CD4-positive, alpha-beta T cell treated with Interferon gamma for 1 hour (primary cell): ENCODE measurements around the gene CYP46A1.
"Not testable (repeated sequence)": the region's sequence is repeated elsewhere in the genome, so short reads cannot be mapped to it uniquely, and the experiment has no call there.

ENCODE experiments used
- DNase-seq: peaks from one replicate; pipeline ENCODE4 v3.0.0-alpha.2; 2020

CYP46A1 gene

DNA sequence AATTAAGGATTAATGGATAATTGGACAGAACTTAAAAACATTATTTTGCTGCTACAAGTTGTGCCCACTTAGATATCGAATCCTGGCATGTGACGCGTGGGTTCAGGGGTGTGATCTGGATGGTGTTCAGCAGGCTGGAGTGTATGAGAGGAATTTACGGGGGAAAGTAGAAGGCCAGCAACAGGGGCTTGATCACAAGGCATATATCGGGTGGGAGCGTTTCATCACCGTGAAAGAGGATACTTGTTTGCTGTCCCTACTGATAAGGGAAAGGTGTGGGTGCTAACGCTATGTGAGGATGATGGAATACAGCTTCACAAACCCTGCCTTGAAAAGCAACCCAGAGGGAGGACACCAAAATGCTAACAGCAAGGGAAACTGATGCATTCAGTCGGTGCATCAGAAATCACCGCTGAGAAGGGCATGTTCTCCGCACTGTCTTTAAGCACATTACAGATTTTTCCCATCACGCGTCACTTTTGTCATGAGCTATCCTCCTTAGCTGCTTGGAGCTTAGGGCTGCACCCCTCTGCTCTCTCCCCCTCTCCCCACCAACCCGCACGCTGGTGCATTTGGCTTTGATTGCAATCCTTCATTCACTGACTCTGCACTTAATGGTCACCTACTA lies 25.8 kb upstream of the CYP46A1 start:
- DNase-seq: no peak

DNA sequence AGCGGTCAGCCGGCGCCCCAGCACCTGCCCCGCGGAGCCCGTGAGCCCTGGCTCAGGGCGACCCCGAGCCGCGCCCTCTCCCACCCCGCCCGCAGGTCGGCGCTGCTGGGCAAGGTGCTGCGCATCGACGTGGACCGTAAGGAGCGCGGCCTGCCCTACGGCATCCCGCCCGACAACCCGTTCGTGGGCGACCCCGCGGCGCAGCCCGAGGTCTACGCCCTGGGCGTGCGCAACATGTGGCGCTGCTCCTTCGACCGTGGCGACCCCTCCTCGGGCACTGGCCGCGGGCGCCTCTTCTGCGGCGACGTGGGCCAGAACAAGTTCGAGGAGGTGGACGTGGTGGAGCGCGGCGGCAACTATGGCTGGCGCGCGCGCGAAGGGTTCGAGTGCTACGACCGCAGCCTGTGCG lies 24.8 kb upstream of the CYP46A1 start:
- no peak for DNase-seq

DNA sequence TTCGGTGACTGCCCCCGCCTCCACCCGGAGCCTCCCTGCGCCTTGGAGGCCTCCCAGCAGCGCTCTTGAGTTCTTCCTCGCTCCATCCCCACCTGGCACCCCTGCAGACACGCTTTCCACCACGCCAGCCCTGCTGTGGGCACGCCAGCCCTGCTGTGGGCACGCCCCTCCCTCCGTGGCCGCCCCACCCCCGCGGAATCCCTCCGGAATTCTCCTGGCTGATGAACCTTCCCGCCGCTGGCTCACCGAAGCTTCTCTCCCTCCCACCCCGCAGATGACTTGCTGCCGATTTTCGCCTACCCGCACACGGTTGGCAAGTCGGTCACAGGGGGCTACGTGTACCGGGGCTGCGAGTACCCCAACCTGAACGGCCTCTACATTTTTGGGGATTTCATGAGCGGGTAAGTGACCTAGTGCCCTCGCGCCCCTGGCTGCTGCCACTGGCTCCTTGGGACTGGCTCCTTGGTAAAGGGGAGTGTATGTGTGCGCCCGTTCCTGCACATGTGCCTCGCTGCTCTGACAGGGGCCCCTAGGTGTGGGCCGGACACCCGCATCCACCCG lies 24.0 kb upstream of the CYP46A1 start:
- no peak for DNase-seq

DNA sequence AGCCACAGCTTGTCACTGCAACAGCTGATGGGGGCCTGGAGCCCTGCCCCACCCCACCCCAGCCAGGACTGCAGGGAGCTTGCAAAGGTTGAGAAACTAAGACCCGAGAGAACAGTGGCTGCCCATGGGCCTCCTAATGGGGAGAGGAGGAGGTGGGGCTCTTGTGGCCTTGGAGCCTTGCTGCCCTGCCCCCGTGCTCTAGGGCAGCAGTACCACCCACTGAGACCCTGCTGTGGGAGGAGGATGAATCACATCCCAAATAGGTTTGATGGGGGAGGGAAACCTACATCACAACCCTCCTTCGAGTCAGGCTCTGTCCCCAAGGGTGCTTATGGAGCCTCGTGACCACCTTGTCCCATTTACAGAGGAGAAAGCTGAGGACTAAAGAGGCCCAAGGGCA lies 23.3 kb upstream of the CYP46A1 start:
- no peak for DNase-seq

- not testable (repeated sequence) for DNase-seq
Measured at GRCh38 chr14:99661206-99661605, 22.9 kb upstream of the CYP46A1 start.

GRCh38 chr14:99662846-99663245 lies 21.3 kb upstream of the CYP46A1 start:
- no peak for DNase-seq

GRCh38 chr14:99663386-99664057 lies 20.6 kb upstream of the CYP46A1 start:
- DNase-seq: no peak

GRCh38 chr14:99664058-99664936 lies 19.8 kb upstream of the CYP46A1 start:
- no peak for DNase-seq

GRCh38 chr14:99664937-99665273 lies 19.2 kb upstream of the CYP46A1 start:
- no peak for DNase-seq

GRCh38 chr14:99666533-99666932 lies 17.6 kb upstream of the CYP46A1 start:
- no peak for DNase-seq

DNA sequence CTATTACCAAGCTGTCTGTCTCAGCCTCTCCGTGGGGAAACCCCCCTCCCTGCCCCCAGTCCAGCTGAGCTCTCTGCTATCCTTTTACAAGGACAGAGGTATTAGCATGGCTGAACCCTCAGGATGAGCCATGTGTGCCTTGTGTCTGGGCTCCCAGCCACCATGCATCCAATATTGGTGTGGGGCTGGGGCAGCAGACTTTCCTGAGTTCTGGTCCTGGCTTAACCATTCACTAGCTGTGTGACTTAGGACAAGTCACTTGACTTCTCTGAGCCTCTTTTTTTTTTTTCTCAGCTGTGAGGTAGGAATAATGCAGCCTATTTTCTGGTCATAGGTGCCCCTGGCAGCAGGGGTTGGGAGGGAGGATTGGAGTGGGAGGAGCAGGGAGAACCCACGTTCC lies 17.1 kb upstream of the CYP46A1 start:
- no peak for DNase-seq

DNA sequence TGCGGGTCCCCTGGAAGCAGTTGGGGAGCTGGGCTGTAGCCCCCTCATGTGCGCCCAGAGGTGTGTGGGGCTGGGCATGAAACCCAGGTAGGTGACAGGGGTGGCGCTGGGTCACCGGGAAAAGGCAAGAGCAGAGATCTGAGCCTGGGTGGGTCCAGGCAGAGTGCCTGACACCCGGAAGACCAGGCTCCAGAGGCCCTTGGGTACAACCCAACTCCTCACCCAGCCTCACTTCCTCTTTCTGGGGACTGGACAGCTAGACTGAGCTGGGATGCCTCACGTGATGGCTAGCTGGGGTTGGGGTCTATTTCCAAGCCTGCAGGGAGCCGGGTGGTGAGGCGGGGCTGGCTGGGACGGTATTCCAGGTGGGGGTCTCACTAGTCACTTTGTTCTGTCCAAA lies 16.3 kb upstream of the CYP46A1 start:
- DNase-seq: no peak

GRCh38 chr14:99668307-99669295 lies 15.5 kb upstream of the CYP46A1 start:
- no peak for DNase-seq

- no peak for DNase-seq
Measured at GRCh38 chr14:99670361-99671234, 13.5 kb upstream of the CYP46A1 start.

DNA sequence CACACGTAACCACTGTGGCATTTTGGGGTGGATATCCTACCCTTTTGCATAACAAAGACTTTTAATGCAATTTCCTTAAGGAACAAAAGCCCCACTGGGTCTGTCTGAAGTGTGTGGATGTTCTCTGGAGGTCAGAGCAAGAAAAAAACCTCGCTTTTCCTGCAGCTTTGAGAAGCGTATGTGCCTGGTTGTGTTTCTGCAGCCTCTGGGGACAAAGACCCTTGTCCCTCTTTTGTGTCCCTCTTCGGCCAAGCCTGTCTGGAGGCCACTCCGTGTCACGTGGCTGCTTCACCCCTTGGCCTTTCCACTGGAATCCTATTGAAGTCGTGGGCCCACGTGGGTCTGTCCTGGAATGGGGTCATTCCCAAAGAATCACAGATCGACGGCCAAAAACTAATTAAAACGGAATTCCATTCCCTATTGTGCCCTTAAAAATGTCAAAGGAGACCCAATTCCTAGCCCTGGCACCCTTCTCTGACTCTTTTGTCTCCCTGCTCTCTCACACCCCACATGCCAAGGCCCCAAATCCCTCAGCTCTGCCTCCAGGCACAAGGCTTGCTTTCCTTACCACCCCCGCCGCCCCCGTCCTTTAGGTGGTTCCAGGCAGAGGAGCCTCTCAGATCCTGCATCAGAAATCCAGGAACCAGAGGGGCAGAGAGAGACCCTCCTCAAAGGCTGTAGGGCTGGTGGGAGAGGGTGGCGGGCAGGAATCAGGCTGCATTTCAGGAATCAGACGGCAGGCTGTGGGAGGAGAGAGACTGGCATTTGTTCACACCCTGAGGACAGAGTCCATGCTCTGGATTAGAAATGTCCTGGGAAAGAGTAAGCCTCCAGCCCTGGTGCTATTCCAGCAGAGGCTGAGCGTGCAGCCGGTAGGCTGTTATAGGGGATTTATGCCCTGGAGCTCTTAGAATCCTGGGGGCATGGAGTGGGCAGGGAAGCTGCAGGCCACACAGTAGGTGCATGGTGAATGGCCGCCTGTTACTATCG lies 12.6 kb upstream of the CYP46A1 start:
- no peak for DNase-seq

DNA sequence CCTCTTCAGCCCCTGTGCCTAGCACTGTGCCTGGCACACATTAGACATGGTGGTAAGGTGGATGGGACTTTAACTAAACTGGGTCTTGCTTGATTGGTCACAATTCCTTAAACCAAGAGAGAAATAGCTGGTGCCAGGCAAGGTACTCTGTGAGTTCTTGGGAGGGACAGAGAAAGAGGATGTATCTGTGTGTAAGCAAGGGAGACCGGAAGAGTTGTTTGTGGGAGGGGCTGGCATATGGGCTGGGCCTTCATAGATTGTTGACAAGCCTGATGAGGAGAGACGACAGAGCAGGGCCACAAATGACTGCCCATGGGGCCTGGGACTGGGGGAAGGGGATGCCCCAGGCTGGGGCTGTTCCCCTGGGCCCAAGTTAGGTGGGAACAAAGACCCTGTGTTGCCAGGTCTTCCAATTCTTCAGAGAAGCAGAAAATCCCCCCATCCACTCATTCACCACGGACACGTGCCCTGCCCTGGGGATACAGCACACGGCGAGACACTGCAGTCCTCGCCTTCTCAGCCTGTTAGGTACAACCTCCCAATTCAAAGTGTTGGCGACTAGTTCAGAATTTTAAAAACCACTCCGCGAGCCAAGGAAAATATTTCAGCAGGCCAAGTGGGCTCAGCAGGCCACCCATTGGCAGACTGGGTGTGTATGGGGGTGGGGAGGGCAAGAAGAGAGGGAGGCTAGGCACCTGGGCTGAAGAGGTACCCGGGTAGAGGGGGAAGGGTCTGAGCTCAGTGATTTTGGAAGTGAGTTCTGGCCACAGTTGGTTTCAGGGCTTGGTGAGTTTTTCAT lies 11.4 kb upstream of the CYP46A1 start:
- peak; percentile 14 for DNase-seq

DNA sequence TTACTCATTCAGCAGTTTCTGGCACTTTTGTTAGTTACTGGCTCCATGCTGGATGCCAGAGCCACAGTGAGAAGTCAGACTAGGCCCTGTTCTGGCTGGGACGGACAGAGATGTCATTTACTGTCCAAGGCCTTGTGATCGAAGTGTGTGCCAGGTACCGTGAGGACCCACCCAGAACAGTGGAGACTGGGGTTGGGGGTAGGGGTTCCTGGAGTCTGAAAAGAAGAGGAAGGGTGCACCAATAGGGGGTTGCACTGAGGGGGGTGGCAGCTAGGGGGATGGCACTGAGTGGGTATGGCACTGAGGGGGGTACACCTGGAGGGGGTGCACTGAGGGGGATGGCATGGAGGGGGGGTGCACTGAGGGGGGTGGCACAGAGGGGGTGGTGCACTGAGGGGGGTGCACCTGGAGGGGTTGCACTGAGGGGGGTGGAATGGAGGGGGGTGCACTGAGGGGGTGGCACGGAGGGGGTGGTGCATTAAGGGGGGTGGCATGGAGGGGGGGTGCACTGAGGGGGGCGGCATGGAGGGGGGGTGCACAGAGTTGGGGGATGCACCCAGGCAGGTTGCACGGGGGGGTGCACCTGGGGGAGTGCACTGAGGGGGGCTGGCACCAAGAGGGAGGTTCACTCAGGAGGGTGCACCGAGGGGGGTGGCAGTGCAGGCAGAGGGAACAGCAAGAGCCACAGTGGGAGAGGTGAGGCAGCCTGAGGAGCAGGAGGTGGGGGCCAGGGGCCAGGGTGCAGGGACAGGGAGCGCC lies 10.6 kb upstream of the CYP46A1 start:
- DNase-seq: no peak

DNA sequence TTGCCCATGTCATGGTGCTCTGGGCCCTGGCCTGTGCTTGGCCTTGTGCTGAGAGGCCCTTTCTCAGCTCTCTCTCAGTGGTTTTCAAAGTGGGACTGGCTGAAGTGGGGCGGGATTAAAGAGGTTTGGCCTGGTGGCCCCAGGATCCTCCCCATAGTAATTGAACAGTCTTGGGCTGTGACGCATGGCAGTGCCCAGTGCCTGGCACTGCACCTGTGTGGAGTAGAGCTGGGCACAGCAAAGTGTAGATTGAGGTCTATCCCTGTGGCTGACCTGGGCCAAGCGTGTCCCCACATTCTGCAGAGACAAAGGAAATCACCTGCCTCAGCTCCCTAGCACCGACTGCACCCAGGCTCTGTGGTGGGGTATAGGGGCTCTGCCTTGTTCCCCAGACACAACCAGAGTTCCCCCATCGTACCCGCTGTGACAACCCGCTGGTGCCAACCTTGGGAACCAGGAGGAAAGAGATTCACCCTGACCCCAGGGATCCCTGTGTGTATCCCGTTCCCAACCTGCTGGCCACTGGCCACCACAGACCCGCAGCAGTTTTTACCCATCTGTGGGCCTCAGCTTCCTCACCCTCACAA lies 9.9 kb upstream of the CYP46A1 start:
- DNase-seq: no peak
